ENCODE measurements around the gene TRPM5. TPM values are rescaled to one million over a fixed set of nuclear protein-coding genes. Genes with fewer than 3 reads are reported as not detected.

TRPM5 gene
- total and polyA plus RNA-seq, 2 experiments from 2014 or later, result not detected

GRCh38 chr11:2435288-2436012 is 8.9 kb downstream of the TRPM5 start:
- no peak overlapping the region for H3K27ac ChIP-seq (ENCODE audit: low read depth)
- no peak for ATAC-seq
- no peaks in the 10 kb centered on the region for H3K79me2 ChIP-seq (replicated peaks; ENCODE audit: insufficient read depth)
- H3K36me3 Mint-ChIP-seq (ENCODE audit: low read depth), result no peaks in the 10 kb centered on the region
- no peaks in the 10 kb centered on the region for H4K20me1 ChIP-seq (replicated peaks; ENCODE audit: insufficient read depth)
- no peak for DNase-seq (ENCODE audit: low spot score)
- no peaks in the 10 kb centered on the region for H3F3A ChIP-seq (replicated peaks; ENCODE audit: low read depth)
- H3K4me3 ChIP-seq, result no peak overlapping the region
- peaks cover 14% of the 10 kb centered on the region for H3K27me3 Mint-ChIP-seq (ENCODE audit: insufficient read depth, low read depth, poor library complexity)
- no peaks in the 10 kb centered on the region for H3K4me1 Mint-ChIP-seq
- no peaks in the 10 kb centered on the region for H3K36me3 ChIP-seq (ENCODE audit: insufficient read depth)
- H3K9me3 Mint-ChIP-seq, result no peaks in the 10 kb centered on the region
- no peaks in the 10 kb centered on the region for H3K4me1 ChIP-seq (ENCODE audit: insufficient read depth)
- no peak overlapping the region for H3K27ac Mint-ChIP-seq
- no peak for TF ChIP-seq ETS1 (IDR thresholded peaks at IDR 0.05)
- TF ChIP-seq NANOG (IDR thresholded peaks at IDR 0.05; ENCODE audit: borderline replicate concordance), result no peak
- TF ChIP-seq CREB1 (CRISPR knock-in tag; IDR thresholded peaks at IDR 0.05; ENCODE audit: low read depth), result no peak
- TF ChIP-seq CTCF (conservative IDR thresholded peaks at IDR 0.05; ENCODE audit: low read depth in 2 of 2), result no peak
- TF ChIP-seq EZH2phosphoT487 (IDR thresholded peaks at IDR 0.05; ENCODE audit: unreplicated experiment), result no peak
- TF ChIP-seq POLR2AphosphoS5 (IDR thresholded peaks at IDR 0.05; ENCODE audit: low read depth), result no peak
- TF ChIP-seq ZNF462 (CRISPR knock-in tag; IDR thresholded peaks at IDR 0.05), result no peak
- no peak for TF ChIP-seq STAT1 (IDR thresholded peaks at IDR 0.05; ENCODE audit: unreplicated experiment)
- TF ChIP-seq EZH2 (IDR thresholded peaks at IDR 0.05; ENCODE audit: low read depth, unreplicated experiment), result no peak
- TF ChIP-seq REST (IDR thresholded peaks at IDR 0.05; ENCODE audit: unreplicated experiment), result no peak
- no peak for TF ChIP-seq ZNF331 (CRISPR knock-in tag; IDR thresholded peaks at IDR 0.05; ENCODE audit: low read depth)
- no peak for TF ChIP-seq ZNF114 (CRISPR knock-in tag; IDR thresholded peaks at IDR 0.05)
- no peak for TF ChIP-seq JUNB (IDR thresholded peaks at IDR 0.05; ENCODE audit: unreplicated experiment)
- no peak overlapping the region for H3K4me2 ChIP-seq
- peaks cover 3% of the 10 kb centered on the region; the same call in 1 of the 2 replicates for H3K27me3 ChIP-seq (ENCODE audit: insufficient read depth)
- no peak overlapping the region for H2AFZ ChIP-seq
- H3K9me2 ChIP-seq (ENCODE audit: insufficient read depth), result no peaks in the 10 kb centered on the region
- no peak overlapping the region for H3K4me3 Mint-ChIP-seq

Data from GM23338 (cell line).